Limb (tissue), 2 donors: ENCODE measurements around the gene PAX8.

Source experiments
- DNase-seq, 2 donors: peaks; one replicate each; pipeline ENCODE4 v3.0.0-alpha.2; 2016; ENCODE audit errors: extremely low spot score in 2 of 2

Gene PAX8

DNA sequence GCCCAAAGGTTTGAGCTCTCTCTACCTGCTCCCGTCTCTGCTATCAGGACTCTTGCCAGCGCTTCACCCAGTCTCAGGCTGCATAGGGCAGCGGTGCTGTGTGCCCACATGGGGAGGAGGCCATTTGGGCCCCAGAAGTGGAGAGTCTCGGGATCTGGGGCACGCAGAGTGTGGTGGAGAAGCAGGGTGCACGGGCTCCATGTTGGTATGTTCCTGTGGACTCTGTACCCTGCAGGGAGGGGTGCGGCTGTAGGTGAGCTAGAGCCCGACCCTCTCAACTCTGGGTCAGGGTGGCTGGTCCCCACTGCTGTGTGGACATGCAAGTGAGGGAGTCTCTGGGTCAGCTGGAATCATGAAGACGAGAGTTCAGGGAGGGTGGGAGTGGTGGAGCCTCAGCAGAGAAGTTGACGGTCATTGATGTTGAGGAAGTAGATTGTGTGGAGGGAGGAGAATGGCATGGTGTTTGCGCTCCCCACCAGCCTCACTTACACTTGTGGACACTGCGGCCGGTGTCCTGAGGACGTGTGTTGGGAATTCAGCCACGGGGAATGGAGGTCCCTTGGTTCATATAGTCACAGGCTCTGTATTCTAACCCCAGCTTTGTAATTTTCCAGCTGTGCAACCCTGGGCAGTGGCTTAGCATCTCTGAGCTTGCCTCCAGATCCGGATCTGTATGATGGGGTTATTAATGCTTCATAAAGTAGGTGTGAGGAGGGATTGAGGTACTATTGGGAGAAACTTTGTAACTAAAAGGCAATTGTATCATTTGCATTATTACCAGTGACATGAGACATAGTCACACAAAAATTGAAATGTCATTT, 105.8 kb downstream of the PAX8 start:
- no peak for DNase-seq

GRCh38 chr2:113171334-113172075, 107.2 kb downstream of the PAX8 start:
- no peak for DNase-seq

DNA sequence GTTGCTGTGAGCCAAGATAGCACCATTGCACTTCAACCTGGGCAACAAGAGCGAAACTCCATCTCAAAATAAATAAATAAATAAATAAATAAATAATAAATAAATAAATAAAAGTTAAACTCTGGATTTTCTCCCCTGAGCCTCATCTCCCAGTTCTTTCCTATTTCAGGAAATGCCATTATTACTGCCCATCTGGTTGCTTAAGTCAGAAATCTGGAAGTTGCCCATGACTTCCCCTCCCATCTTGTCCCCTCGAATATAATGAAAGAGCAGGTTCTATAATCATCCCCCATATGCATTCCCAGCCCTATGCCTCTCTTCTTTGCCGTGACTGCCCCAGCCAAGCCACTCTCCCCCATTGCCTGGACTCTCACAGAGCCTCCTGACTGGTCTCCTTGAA, 109.1 kb downstream of the PAX8 start:
- DNase-seq = no peak

GRCh38 chr2:113169002-113169530, 109.7 kb downstream of the PAX8 start:
- no peak for DNase-seq

GRCh38 chr2:113167962-113168340, 110.8 kb downstream of the PAX8 start:
- DNase-seq = no peak

- DNase-seq = no peak
Measured at GRCh38 chr2:113167115-113167932, 111.4 kb downstream of the PAX8 start.

DNA sequence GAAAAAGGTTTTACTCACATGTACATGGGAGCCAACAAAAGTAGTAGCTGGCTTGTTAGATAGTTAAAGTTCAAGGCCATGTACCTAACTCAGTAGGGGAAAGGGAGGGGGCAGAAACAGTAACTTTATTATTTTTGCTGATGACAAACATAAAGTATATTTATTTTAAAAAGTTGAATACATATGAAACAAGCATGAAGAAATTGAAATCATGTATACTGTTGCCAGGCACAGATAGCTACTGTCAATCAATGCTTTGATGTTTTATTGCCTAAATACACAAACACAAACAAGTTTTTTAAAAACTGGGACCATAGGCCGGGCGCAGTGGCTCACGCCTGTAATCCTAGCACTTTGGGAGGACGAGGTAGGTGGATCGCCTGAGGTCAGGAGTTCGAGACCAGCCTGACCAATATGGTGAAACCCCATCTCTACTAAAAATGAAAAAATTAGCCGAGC, 112.5 kb downstream of the PAX8 start:
- DNase-seq = no peak
